ENCODE measurements around the gene GPR179.
"Not testable (repeated sequence)": the region's sequence is repeated elsewhere in the genome, so short reads cannot be mapped to it uniquely, and the experiment has no call there.

GRCh38 chr17:38296834-38297517, 46.8 kb downstream of the GPR179 start, which contains the start of gene MRPL45:
- not testable (repeated sequence) for TF ChIP-seq CTCF (conservative IDR thresholded peaks at IDR 0.05; ENCODE audit: low read length); EZH2phosphoT487 (IDR thresholded peaks at IDR 0.05; ENCODE audit: borderline replicate concordance)
